GM12878 (cell line): ENCODE results near the gene NCR3LG1. TPM values are rescaled to one million over a fixed set of nuclear protein-coding genes. Genes with fewer than 3 reads are reported as not detected.

Source experiments
- ATAC-seq: fragments of 200-7000 bp; cut with Tn5 transposase; 3 replicates; pipeline ENCODE4 v1.9.1; 2020; ENCODE audit warnings: mild to moderate bottlenecking, moderate library complexity
- BruUV-seq: library from RNA; stranded (reverse); fragments of 400-500 nt; replicated peaks from 2 replicates; lab custom pipeline; 2021; lab: Mats Ljungman, UMichigan
- CTCF ChIA-PET: fragments of 300-600 bp; sonication (Branson Sonifier 250); formaldehyde crosslinking; extraction: SDS; loops from one replicate; lab custom pipeline; 2021; ENCODE audit warnings: inconsistent platforms; lab: Yijun Ruan, JAX
- POLR2A ChIA-PET: fragments of 350-600 bp; formaldehyde crosslinking; extraction: SDS; loops from one replicate; lab custom pipeline; 2021; ENCODE audit warnings: inconsistent platforms; lab: Charles Lee
- RAD21 ChIA-PET: fragments of 300-600 bp; sonication (Branson Sonifier 250); formaldehyde crosslinking; loops from one replicate; lab custom pipeline; 2023; ENCODE audit warnings: antibody characterized with exemption; ENCODE audit not compliant: unreplicated experiment; lab: Charles Lee
- SMC1A ChIA-PET: fragments of 300-600 bp; sonication (Branson Sonifier 250); formaldehyde crosslinking; loops from one replicate; lab custom pipeline; 2023; ENCODE audit not compliant: unreplicated experiment, uncharacterized antibody; lab: Charles Lee
- DNase-seq: peaks from one replicate; pipeline ENCODE4 v3.0.0-alpha.2; 2011; ENCODE audit warnings: low read depth, low spot score
- FAIRE-seq: peaks from 3 replicates; lab custom pipeline; 2011; peaks lifted over from hg19 to GRCh38; lab: Jason Lieb, UNC
- H2AFZ ChIP-seq: 2 replicates; pipeline ENCODE4 v1.6.0; 2011; ENCODE audit warnings: low read depth, low read length, control low read depth; ENCODE audit not compliant: control insufficient read depth
- H3K27ac ChIP-seq: 2 replicates; pipeline ENCODE4 v1.5.1; 2011; ENCODE audit warnings: control low read depth; ENCODE audit not compliant: control insufficient read depth, insufficient read depth
- H3K27me3 ChIP-seq, 2 experiments: replicated peaks in 1 of 2; 2 replicates each; pipeline versions ENCODE4 v1.6.0 to v1.6.1; 2011; ENCODE audit warnings: low read length in 1 of 2; ENCODE audit not compliant: control insufficient read depth in 2 of 2, insufficient read depth in 2 of 2
- H3K36me3 ChIP-seq, 2 experiments: 2 replicates each; pipeline ENCODE4 v1.5.1; 2011; ENCODE audit warnings: low read length in 1 of 2; ENCODE audit not compliant: control insufficient read depth in 2 of 2, insufficient read depth in 2 of 2
- H3K4me1 ChIP-seq: 2 replicates; pipeline ENCODE4 v1.6.1; 2011; ENCODE audit warnings: mild to moderate bottlenecking, low read length, moderate library complexity, mixed read lengths; ENCODE audit not compliant: control insufficient read depth, insufficient read depth
- H3K4me2 ChIP-seq: 2 replicates; pipeline ENCODE4 v1.6.0; 2011; ENCODE audit warnings: control low read depth; ENCODE audit not compliant: control insufficient read depth, insufficient read depth
- H3K4me3 ChIP-seq: fragments of 200-600 bp; sonication (generic); 2 replicates; pipeline ENCODE4 v1.5.1; 2016
- H3K79me2 ChIP-seq: 2 replicates; pipeline ENCODE4 v1.6.0; 2011; ENCODE audit warnings: low read length; ENCODE audit not compliant: control insufficient read depth, insufficient read depth
- H3K9ac ChIP-seq: 2 replicates; pipeline ENCODE4 v1.8.0; 2011; ENCODE audit warnings: low read length, control low read depth, mixed read lengths; ENCODE audit not compliant: control insufficient read depth, insufficient read depth
- H3K9me3 ChIP-seq: replicated peaks from 3 replicates; pipeline ENCODE4 v1.5.1; 2011; ENCODE audit warnings: mild to moderate bottlenecking, low read length; ENCODE audit not compliant: control insufficient read depth, insufficient read depth
- H4K20me1 ChIP-seq: 2 replicates; pipeline ENCODE4 v1.6.0; 2011; ENCODE audit not compliant: control insufficient read depth, insufficient read depth
- EED ChIP-seq: sonication (generic); IDR thresholded peaks from 2 replicates; pipeline ENCODE4 v1.6.1; 2016; ENCODE audit warnings: antibody characterized with exemption, low read depth
- IKZF1 ChIP-seq: fragments of 450-650 bp; conservative IDR thresholded peaks from 2 replicates; pipeline ENCODE4 v1.6.1; 2017; ENCODE audit warnings: antibody characterized with exemption, mild to moderate bottlenecking
- IRF4 ChIP-seq: IDR thresholded peaks from 2 replicates; pipeline ENCODE4 v1.6.1; 2011; ENCODE audit warnings: low read depth, low read length
- JUNB ChIP-seq: IDR thresholded peaks from 2 replicates; pipeline ENCODE4 v1.6.1; 2016; ENCODE audit warnings: antibody characterized with exemption, mild to moderate bottlenecking
- MTA2 ChIP-seq: fragments of 450-650 bp; IDR thresholded peaks from 2 replicates; pipeline ENCODE4 v1.6.1; 2016; ENCODE audit warnings: low read depth, mild to moderate bottlenecking, moderate library complexity
- NBN ChIP-seq: fragments of 450-650 bp; IDR thresholded peaks from 2 replicates; pipeline ENCODE4 v1.6.1; 2016
- NFIC ChIP-seq: IDR thresholded peaks from 2 replicates; pipeline ENCODE4 v1.6.1; 2012; ENCODE audit warnings: low read depth, mild to moderate bottlenecking, inconsistent platforms, low read length, moderate library complexity
- RELA ChIP-seq: fragments of 450-650 bp; IDR thresholded peaks from 2 replicates; pipeline ENCODE4 v1.8.0; 2014; ENCODE audit warnings: borderline replicate concordance; ENCODE audit not compliant: partially characterized antibody
- SPI1 ChIP-seq: IDR thresholded peaks from 2 replicates; pipeline ENCODE4 v1.6.1; 2011; ENCODE audit warnings: low read depth, mild to moderate bottlenecking, low read length, moderate library complexity, borderline replicate concordance; ENCODE audit not compliant: insufficient read depth
- WGBS: methylation state at CpG from one replicate; pipeline ENCODE4 v1.1.6; 2016; ENCODE audit warnings: low lambda C conversion rate; ENCODE audit not compliant: insufficient replicate concordance, insufficient coverage; ENCODE audit errors: missing lambda C conversion rate; 5-methylcytosine and 5-hydroxymethylcytosine counted together
- in situ Hi-C: fragments of 300-500 bp; cut with MboI; formaldehyde crosslinking; loops from 9 replicates; pipeline ENCODE4 v1.14.3; 2018; ENCODE audit warnings: mixed read lengths
- intact Hi-C: fragments of 100-400 bp; cut with micrococcal nuclease; formaldehyde crosslinking; loops from one replicate; pipeline ENCODE4 v1.14.2; 2022; ENCODE audit not compliant: unreplicated experiment
- polyA plus RNA-seq, 11 experiments: library from polyadenylated mRNA; depleted of rRNA in 4 of 11; unstranded in 6 of 11; stranded (reverse) in 5 of 11; fragments of >200 nt; fragmentation: Nextera tagmentation in 4 of 11; fragmentation: Illumina TruSeq in 1 of 11; extraction: Ambion mirVana in 4 of 11; extraction: Trizol in 1 of 11; gene quantifications; 1 replicate in 1 of 11; 2 replicates in 10 of 11; pipeline versions ENCODE4 v1.2.1 to v1.2.3, GENCODE V29; 2011 to 2016; ENCODE audit warnings: inconsistent platforms in 2 of 11, missing spikeins in 2 of 11, low read depth in 1 of 11
- total RNA-seq, 4 experiments: library from RNA; depleted of rRNA in 3 of 4; stranded (reverse); fragments of >200 nt in 3 of 4; fragmentation: Illumina TruSeq in 1 of 4; extraction: Trizol in 1 of 4; gene quantifications; 2 replicates each; pipeline versions ENCODE4 v1.2.1 to v1.2.3, GENCODE V29; 2013 to 2021
- TF ChIP-seq, protein P1 (sequence below): IDR thresholded peaks from 2 replicates; pipeline ENCODE4 v1.6.1; 2012; ENCODE audit warnings: improper control_type of control experiment, low read depth, low read length; ENCODE audit not compliant: insufficient replicate concordance
- TF ChIP-seq, protein P2 (sequence below): IDR thresholded peaks from 2 replicates; pipeline ENCODE4 v1.6.1; 2011; ENCODE audit warnings: mild to moderate bottlenecking, low read depth, low read length, moderate library complexity; ENCODE audit not compliant: insufficient replicate concordance
- TF ChIP-seq, protein P3 (sequence below): fragments of 450-650 bp; IDR thresholded peaks from 2 replicates; pipeline ENCODE4 v1.6.1; 2018; ENCODE audit warnings: mild to moderate bottlenecking, low read depth, moderate library complexity; ENCODE audit not compliant: partially characterized antibody
- TF ChIP-seq, protein P4 (sequence below): IDR thresholded peaks from 2 replicates; pipeline ENCODE4 v1.6.1; 2012; ENCODE audit warnings: low read depth, low read length, improper control_type of control experiment

NCR3LG1 gene
- total and polyA plus RNA-seq, 10 of the 15 experiments (the other 5 are each of a cell fraction or from before 2014, with no cell fraction given) = under 0.01 to 0.18 (median 0.11) TPM; not detected in 2

DNA sequence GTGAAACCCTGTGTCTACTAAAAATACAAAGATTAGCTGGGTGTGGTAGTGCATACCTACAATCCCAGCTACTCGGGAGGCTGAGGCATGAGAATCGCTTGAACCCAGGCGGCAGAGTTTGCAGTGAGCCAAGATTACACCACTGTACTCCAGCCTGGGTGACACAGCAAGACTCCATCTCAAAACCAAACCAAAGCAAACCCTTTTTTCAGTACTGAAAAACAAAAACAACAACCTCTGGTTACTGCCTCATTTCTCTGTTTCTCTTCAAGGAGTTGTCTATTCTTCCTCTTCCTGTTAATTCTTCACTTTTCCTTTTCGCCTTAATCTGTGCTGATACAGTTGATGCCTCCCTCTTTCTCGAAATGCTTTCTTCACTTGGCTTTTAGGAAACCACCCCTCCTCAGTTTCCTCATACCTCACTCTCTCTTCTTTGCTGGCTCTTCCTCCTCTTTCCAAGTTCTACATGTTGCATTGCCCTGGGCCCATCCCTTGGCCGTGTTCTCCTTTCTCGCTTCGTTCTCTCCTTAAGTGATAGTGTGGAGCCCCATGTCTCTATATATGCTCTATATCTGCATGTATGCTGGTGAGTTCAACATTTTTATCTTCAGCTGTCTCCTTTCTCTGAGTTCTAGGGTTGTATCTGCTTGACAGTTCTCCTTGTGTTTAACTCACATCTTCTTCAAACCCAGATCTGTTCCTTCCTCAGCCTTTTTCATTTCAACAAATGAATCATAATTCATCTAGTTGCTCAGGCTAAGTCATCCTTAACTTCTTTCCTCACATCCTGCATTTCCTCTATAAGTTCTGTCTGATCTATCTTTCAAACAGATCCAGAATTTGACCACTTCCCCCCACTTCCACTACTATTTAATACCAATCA is 38.0 kb upstream of the NCR3LG1 start (continued):
- TF ChIP-seq, protein P1, sequence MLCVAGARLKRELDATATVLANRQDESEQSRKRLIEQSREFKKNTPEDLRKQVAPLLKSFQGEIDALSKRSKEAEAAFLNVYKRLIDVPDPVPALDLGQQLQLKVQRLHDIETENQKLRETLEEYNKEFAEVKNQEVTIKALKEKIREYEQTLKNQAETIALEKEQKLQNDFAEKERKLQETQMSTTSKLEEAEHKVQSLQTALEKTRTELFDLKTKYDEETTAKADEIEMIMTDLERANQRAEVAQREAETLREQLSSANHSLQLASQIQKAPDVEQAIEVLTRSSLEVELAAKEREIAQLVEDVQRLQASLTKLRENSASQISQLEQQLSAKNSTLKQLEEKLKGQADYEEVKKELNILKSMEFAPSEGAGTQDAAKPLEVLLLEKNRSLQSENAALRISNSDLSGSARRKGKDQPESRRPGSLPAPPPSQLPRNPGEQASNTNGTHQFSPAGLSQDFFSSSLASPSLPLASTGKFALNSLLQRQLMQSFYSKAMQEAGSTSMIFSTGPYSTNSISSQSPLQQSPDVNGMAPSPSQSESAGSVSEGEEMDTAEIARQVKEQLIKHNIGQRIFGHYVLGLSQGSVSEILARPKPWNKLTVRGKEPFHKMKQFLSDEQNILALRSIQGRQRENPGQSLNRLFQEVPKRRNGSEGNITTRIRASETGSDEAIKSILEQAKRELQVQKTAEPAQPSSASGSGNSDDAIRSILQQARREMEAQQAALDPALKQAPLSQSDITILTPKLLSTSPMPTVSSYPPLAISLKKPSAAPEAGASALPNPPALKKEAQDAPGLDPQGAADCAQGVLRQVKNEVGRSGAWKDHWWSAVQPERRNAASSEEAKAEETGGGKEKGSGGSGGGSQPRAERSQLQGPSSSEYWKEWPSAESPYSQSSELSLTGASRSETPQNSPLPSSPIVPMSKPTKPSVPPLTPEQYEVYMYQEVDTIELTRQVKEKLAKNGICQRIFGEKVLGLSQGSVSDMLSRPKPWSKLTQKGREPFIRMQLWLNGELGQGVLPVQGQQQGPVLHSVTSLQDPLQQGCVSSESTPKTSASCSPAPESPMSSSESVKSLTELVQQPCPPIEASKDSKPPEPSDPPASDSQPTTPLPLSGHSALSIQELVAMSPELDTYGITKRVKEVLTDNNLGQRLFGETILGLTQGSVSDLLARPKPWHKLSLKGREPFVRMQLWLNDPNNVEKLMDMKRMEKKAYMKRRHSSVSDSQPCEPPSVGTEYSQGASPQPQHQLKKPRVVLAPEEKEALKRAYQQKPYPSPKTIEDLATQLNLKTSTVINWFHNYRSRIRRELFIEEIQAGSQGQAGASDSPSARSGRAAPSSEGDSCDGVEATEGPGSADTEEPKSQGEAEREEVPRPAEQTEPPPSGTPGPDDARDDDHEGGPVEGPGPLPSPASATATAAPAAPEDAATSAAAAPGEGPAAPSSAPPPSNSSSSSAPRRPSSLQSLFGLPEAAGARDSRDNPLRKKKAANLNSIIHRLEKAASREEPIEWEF = no peak
- TF ChIP-seq IKZF1 (no peak), IRF4 (no peak)

DNA sequence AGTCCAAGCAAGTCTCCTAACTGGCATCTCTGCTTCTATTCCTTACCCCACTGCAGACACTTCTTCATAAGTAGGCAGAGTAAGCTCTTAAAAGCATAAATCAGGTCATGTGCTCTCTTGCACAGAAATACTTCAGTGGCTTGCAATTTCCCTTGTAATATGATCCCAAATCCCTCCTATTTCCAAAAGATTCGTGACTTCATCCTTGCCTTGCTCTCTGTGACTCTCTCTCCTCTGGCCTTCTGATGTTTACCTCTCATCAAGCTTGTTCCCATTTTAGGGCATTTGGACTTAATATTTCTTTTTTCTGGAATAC is 37.4 kb upstream of the NCR3LG1 start:
- ChIA-PET SMC1A (no interaction called here), RAD21 (no interaction called here), POLR2A (no interaction called here), CTCF (no interaction called here)
- ATAC-seq = no peak
- Histone ChIP-seq H3K4me2 (no peak overlapping the region), H2AFZ (no peak overlapping the region), H3K9ac (no peak overlapping the region), H3K27ac (no peak overlapping the region), H3K79me2 (no peaks in the 10 kb centered on the region), H3K27me3 (no peaks in the 10 kb centered on the region), H4K20me1 (no peaks in the 10 kb centered on the region), H3K4me3 (no peak overlapping the region), H3K4me1 (no peaks in the 10 kb centered on the region), H3K9me3 (no peaks in the 10 kb centered on the region), H3K36me3 (no peaks in the 10 kb centered on the region; a peak in 1 of 4 replicates)
- in situ Hi-C loops (no loop called here), intact Hi-C loops (no loop called here)
- no TSS peak for BruUV-seq
- no peak for DNase-seq
- no peak for FAIRE-seq
- 95% methylated on average over 1 of the region's 1 CpG for WGBS
- TF ChIP-seq, protein P2, sequence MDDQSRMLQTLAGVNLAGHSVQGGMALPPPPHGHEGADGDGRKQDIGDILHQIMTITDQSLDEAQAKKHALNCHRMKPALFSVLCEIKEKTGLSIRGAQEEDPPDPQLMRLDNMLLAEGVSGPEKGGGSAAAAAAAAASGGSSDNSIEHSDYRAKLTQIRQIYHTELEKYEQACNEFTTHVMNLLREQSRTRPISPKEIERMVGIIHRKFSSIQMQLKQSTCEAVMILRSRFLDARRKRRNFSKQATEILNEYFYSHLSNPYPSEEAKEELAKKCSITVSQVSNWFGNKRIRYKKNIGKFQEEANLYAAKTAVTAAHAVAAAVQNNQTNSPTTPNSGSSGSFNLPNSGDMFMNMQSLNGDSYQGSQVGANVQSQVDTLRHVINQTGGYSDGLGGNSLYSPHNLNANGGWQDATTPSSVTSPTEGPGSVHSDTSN = no peak
- TF ChIP-seq RELA = no peak
- TF ChIP-seq NFIC = no peak
- no peak for TF ChIP-seq NBN
- no peak for TF ChIP-seq MTA2
- no peak for TF ChIP-seq JUNB
- TF ChIP-seq, protein P3, sequence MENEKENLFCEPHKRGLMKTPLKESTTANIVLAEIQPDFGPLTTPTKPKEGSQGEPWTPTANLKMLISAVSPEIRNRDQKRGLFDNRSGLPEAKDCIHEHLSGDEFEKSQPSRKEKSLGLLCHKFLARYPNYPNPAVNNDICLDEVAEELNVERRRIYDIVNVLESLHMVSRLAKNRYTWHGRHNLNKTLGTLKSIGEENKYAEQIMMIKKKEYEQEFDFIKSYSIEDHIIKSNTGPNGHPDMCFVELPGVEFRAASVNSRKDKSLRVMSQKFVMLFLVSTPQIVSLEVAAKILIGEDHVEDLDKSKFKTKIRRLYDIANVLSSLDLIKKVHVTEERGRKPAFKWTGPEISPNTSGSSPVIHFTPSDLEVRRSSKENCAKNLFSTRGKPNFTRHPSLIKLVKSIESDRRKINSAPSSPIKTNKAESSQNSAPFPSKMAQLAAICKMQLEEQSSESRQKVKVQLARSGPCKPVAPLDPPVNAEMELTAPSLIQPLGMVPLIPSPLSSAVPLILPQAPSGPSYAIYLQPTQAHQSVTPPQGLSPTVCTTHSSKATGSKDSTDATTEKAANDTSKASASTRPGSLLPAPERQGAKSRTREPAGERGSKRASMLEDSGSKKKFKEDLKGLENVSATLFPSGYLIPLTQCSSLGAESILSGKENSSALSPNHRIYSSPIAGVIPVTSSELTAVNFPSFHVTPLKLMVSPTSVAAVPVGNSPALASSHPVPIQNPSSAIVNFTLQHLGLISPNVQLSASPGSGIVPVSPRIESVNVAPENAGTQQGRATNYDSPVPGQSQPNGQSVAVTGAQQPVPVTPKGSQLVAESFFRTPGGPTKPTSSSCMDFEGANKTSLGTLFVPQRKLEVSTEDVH = no peak
- TF ChIP-seq, protein P4, sequence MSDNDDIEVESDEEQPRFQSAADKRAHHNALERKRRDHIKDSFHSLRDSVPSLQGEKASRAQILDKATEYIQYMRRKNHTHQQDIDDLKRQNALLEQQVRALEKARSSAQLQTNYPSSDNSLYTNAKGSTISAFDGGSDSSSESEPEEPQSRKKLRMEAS = no peak
- no peak for TF ChIP-seq SPI1
- no peak for TF ChIP-seq EED
